GM19193 (cell line): ENCODE data around the gene SLC17A4.

Experiments
- POLR2A ChIP-seq: IDR thresholded peaks from 4 replicates; pipeline ENCODE4 v1.6.1; 2011; ENCODE audit not compliant: insufficient read depth, insufficient read length; ENCODE audit errors: extremely low read depth

The SLC17A4 gene

GRCh38 chr6:25781134-25781533, 26.6 kb downstream of the SLC17A4 start:
- TF ChIP-seq POLR2A: no peak

GRCh38 chr6:25787428-25787827, 32.9 kb downstream of the SLC17A4 start:
- TF ChIP-seq POLR2A: no peak

GRCh38 chr6:25788305-25788922, 33.9 kb downstream of the SLC17A4 start:
- TF ChIP-seq POLR2A: no peak

- TF ChIP-seq POLR2A: no peak
Observed at GRCh38 chr6:25789475-25789874, 34.9 kb downstream of the SLC17A4 start.

GRCh38 chr6:25792016-25792415, 37.5 kb downstream of the SLC17A4 start:
- no peak for TF ChIP-seq POLR2A

- TF ChIP-seq POLR2A: no peak
Observed at GRCh38 chr6:25793970-25794369, 39.4 kb downstream of the SLC17A4 start.

GRCh38 chr6:25794784-25795183, 40.2 kb downstream of the SLC17A4 start:
- no peak for TF ChIP-seq POLR2A

- no peak for TF ChIP-seq POLR2A
Observed at GRCh38 chr6:25801436-25801835, 46.9 kb downstream of the SLC17A4 start.

GRCh38 chr6:25804804-25805203, 50.3 kb downstream of the SLC17A4 start:
- TF ChIP-seq POLR2A: no peak

GRCh38 chr6:25815194-25815593, 60.7 kb downstream of the SLC17A4 start:
- TF ChIP-seq POLR2A: no peak

GRCh38 chr6:25816252-25816651, 61.7 kb downstream of the SLC17A4 start:
- no peak for TF ChIP-seq POLR2A

- no peak for TF ChIP-seq POLR2A
Observed at GRCh38 chr6:25821341-25821740, 66.8 kb downstream of the SLC17A4 start.

GRCh38 chr6:25829375-25829774, 74.8 kb downstream of the SLC17A4 start:
- TF ChIP-seq POLR2A: no peak

GRCh38 chr6:25830458-25830857, 75.9 kb downstream of the SLC17A4 start:
- no peak for TF ChIP-seq POLR2A
